Stimulated activated CD4-positive, alpha-beta T cell treated with anti-CD3 and anti-CD28 coated beads, Interleukin-12 subunit alpha, Interleukin-12 subunit beta, amount 100 ng/mL, for 24 hours (primary cell): ENCODE results near the gene TPI1.
A peak's percentile ranks its signal among the peaks of the same experiment; 100 is the strongest.
"Not testable (repeated sequence)": the region's sequence is repeated elsewhere in the genome, so short reads cannot be mapped to it uniquely, and the experiment has no call there.

ENCODE experiments used
- DNase-seq, 2 experiments: peaks; one replicate each; pipeline ENCODE4 v3.0.0-alpha.2; 2020; ENCODE audit warnings: low read depth in 2 of 2

Gene TPI1

DNA sequence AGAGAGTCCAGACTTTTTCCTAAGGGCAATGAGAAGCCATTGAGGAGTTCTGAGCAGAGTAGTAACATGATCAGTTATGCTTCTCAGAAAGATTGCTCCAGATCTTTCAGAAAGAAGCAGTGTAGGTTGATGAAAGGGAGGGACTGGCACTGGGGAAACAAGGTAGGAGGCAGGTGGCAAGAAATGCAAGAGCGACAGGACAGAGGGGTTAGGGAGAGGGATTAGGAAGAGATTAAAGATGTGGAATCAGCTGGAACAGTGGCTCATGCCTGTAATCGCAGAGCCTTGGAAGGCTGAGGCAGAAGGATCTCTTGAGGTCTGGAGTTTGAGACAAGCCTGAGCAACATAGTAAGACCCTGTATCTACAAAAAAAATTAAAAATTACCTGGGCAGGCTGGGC, 19.7 kb upstream of the TPI1 start:
- no peak for DNase-seq

DNA sequence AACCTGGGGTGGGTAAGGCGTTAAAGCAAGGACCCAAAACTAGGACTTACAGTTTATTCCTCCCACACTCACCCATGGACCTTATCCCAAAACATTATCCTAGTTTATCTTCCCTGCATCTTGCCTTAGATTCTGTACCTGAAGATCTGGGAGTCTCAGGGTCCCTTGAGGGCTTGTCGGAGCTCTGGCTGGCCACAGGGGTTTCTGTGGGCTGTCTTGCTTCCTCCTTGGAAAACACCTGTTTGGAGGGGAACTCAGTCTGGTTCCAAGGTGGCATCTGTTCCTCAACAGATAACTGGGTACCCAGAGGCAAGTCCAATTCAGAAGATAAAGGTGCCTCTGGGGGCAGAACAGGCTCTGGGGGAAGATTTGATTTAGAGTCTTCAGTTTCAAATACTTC, 17.9 kb upstream of the TPI1 start:
- DNase-seq = no peak

DNA sequence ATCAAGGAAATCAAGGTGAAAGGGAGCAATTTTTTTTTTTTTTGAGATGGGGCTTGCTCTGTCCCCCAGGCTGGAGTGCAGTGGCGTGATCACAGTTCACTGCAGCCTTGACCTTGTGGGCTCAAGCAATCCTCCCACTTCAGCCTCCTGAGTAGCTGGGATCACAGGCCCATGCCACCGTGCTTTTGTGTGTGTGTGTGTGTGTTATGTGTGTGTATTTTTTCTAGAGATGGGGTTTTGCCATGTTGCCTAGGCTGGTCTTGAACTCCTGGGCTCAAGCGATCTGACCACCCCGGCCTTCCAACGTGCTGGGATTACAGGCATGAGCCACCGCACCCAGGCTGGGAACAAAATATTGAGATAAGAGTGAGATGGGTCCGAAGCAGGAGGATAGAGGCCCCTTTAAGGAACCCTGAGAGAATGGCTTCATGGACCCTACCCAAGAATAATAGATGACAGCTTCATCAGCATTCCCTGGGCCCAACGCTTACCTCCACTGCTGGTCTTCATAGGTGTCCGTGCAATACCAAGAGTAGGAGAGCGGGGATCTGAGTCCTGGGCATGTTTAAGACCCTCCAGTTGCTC, 17.3 kb upstream of the TPI1 start:
- no peak for DNase-seq

DNA sequence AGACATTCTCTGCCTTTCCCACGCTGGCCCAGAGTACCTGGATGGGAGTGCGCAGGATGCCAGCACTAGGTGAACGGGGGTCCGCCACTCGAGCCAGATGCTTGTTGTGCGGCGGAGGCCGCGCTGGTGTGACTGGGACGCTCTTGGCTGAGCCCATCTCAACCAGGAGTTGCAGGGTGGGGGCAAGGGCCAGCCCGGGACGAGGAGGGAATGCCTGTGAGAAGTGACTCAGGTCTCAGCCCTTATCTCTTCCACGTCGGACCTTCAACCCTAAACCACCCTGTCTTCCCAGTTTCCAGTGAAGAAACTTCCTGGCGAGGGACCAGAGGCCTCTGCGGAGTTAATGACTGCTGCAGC, 16.6 kb upstream of the TPI1 start:
- no peak for DNase-seq

DNA sequence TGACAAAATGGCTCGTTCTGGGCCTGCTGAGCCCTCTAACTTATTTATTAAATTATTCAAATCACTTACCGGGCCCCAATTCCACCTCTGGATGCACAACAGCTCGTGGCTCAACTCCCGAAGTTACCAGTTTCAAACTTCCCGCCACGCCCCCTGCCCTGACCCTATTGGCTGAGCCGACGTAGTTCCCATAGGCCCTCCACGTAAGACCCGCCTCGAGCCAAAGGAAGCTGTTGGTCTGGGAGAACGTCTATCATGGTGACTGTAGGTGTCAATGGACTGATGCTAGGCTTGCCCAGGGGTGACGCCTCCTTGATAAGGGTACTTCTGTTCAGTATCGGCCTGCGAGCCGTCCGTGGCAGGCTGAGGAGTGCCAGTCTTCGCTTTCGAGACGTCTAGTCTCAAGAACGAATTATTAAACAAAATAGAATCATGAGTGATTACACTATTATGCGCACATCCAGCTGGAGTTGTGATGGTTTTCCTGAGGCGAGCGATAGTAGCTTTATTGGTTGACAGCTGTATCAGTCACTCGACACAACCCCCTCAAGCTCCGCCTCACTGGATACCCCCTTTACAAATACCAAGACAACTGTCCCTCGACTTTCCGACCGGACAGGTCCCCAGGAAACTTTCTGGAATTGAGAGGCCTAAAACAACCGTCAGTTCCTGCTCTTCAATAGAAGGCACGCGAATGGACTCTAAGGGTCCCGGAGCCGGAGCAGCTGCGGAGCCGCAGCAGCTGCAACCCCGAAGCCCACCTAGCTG, 16.0 kb upstream of the TPI1 start, which contains the start of gene CDCA3:
Gene CDCA3 (minus strand): TSS at position 134 of the 768 bp plus-strand sequence. CDS start 334 bp downstream, outside the sequence.
- peak; percentile 80 to 97 for DNase-seq

DNA sequence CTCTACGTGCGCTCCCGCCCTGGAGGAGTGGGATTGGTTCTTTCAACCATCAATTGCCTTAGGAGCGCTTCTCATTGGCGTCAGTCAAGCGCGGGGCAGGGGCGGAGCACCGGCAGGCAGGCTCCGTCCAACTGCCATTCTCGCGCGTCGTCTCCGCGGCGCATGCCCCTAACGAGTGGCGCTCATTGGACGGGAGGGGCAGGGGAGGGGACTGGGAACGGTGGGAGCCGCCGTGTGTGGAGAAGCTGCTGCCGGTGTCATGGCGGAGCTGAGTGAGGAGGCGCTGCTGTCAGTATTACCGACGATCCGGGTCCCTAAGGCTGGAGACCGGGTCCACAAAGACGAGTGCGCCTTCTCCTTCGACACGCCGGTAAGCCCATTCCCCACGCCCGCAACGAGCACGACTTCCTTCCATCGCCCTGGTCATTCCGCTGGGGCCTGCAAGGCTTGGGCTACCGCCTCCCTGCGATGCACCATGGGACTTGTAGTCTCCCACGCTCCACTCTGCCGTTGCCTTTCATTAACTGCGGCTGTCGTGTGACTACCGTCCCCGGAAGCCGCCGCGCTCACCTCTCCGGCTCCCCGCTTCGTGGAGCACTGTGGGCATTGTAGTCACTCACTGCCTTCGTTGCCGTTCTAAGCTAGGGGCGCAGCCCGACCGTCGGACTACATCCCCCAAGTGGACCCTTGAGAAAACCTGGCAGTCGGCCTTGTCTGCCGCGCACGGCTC, 15.2 kb upstream of the TPI1 start, which contains the start of gene USP5:
Gene USP5 (plus strand): TSS at position 230 of the 730 bp plus-strand sequence. CDS start 30 bp downstream, at position 260.
- DNase-seq = peak; percentile 96 to 98

DNA sequence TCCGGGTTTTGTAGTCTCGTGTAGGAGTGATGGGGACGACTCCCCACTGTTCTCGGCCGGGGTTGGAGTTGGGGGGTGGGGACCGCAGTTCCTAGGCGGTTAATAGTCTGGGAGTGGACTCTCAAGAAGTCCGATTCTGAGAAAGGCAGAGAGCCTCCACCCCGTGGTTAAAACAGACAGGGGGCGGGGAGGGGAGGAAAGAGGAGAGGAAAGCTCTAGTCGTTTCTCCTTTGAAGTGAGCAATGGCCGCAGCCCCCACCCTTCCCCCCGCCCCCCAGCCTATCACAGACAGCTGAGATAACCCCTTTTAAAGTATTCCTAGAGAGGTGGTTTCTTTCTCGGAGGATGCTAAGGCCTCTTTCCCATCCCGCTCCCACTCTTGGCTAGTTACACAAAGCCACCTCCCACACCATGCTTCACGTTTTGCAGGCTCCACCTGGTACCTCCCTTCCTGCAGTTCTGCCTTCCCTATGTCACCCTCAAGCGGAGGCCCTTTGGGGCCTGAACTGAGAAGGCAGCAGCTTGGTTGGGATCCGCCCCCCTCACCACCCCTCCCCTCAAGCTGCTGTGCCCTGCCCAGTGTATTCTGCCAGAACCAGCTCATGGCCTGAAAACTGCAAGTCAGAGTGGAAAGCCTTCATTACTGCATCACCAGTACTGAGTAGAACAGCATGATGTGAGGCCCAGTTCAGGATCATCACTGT, 14.5 kb upstream of the TPI1 start:
- DNase-seq = peak; percentile 63 to 77

DNA sequence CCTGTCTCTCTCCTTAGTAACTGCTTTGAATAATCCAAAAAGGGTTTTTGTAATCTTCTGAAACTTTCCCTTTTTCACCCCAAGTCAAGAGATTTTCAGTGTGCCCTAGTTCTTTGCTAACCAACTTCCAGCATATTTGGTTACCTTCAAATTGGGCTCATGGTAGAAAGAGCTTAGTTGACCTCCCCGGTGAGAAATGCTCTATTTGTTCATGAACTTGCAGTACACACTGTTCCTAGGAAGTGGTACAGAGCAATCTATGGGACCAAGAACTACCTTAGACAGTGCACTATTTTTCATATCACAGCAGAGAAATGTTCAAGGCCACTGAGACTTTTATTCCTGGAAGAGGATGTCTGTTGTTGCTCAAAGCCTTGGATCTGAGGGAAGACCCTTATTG, 13.7 kb upstream of the TPI1 start:
- no peak for DNase-seq

DNA sequence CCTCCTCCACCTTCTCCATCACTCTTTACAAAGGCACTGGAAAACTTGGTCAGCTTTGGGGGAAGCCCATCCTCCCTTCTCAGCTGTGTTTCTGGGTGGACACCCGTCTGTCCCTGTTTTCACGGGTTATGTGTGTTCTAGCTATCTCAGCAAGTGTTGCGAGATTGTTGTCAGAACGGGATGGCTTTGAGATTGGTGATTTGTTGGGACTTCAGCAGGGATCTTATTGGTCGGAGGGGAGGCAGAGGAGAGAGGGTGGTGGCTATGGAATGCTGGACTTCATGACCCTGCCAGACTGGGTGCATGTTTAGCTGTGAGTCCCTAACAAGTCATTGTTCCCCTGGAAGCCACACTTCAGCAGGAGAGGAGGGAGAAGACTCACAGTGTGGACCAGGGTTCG, 13.3 kb upstream of the TPI1 start:
- DNase-seq = no peak

DNA sequence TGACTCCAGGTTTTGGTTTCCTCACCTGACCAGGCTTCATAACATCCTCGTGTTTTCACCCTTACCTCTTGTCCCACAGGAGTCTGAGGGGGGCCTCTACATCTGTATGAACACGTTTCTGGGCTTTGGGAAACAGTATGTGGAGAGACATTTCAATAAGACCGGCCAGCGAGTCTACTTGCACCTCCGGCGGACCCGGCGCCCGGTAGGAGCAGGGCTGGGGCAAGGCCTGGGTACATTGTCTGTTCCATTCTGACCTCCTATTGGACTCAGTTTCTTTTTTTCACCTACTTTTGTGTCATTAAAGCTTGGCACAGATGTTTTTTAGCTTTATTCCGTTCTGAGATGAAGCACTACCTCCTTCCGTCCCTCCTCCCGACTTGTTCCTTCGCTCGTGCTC, 12.0 kb upstream of the TPI1 start:
- no peak for DNase-seq

DNA sequence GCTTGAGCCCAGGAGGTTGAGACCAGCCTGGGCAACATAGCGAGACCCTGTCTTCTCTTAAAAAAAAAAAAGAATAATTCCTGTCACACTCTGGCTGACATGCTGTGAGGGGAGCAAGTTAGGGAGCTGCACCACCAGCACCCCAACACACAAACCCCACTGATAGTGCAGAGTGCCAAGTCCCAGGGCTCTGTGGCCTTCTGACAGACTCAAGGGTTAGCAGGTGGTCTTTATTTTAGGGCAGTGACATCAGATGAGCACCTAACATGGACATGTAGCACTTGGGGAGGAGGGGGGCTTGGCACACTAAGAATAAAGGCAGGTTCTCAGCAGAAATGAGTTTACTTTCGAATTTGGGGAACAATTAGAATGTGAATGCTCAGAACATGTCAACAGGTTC, 8.5 kb upstream of the TPI1 start:
- DNase-seq = no peak

DNA sequence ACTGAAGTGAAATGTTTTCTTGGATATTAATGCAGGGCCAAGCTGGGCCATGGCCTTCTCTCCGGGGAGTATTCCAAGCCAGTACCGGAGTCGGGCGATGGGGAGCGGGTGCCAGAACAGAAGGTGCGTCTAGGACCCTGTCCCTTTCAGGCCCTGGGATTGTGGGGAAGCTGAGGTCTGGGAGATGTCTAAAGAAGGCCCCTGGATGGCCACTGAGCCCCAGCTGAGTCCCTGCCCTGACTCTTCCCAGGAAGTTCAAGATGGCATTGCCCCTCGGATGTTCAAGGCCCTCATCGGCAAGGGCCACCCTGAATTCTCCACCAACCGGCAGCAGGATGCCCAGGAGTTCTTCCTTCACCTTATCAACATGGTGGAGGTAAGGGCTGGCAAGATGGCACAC, 7.2 kb upstream of the TPI1 start:
- no peak for DNase-seq

DNA sequence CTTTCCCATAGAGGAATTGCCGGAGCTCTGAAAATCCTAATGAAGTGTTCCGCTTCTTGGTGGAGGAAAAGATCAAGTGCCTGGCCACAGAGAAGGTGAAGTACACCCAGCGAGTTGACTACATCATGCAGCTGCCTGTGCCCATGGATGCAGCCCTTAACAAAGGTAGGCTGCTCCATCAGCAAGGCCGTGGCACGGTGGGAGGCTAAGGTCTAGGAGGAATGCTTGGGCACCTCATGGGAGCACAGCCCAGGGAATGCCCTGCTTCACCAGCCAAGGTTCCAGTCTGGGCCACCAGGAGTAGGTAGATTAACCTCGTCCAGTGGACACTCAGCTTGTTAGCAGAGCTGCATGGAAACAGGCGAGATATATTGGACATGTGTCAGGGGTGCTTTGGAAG, 6.4 kb upstream of the TPI1 start:
- DNase-seq = no peak

DNA sequence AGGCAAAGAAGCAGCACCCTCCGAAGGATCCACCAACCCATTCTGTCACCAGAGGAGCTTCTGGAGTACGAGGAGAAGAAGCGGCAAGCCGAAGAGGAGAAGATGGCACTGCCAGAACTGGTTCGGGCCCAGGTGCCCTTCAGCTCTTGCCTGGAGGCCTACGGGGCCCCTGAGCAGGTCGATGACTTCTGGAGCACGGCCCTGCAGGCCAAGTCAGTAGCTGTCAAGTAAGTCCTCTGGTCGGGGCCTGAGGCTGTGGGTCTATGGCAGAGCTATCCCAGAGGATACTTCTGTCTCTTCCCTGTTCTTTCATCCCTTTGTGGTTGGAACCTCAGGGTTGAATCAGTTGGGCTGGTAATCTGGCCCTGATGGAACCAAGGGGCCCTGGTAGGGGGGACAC, 5.9 kb upstream of the TPI1 start:
- no peak for DNase-seq

DNA sequence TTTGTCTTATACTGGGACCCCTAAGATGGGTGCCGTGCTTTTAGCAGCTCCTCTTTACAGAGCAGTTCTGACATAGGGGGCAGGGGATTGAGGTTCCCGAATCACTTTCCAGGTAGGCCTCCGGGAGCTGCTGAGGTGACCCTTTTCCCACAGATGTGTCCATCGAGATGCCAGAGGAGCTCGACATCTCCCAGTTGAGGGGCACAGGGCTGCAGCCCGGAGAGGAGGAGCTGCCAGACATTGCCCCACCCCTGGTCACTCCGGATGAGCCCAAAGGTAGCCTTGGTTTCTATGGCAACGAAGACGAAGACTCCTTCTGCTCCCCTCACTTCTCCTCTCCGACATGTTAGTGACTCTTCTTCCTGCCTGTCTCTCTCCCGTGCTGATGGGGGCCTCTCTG, 4.3 kb upstream of the TPI1 start:
- DNase-seq = no peak

DNA sequence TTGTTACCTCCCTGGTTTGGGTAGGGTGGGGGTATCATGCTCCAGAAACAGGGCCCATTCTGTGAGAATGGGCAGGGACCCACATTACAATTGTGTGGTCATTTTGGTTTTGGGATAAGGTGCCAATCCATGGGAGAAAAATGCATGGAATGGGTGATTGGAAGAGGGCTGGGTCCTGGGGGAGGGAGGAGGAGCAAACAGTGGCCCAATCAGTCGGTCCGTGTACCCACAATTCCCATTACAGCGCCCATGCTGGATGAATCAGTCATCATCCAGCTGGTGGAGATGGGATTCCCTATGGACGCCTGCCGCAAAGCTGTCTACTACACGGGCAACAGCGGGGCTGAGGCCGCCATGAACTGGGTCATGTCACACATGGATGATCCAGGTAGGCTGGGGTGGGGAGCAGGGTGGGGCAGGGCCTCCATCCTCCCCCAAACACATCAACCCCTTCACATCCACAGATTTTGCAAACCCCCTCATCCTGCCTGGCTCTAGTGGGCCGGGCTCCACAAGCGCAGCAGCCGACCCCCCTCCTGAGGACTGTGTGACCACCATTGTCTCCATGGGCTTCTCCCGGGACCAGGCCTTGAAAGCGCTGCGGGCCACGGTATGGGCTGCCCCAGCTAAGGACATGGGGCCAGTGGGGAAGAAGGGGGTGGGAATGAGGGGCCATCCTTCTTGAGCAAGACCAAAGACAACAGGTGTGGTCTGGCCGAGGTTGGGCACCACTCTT, 3.6 kb upstream of the TPI1 start:
- DNase-seq = no peak

DNA sequence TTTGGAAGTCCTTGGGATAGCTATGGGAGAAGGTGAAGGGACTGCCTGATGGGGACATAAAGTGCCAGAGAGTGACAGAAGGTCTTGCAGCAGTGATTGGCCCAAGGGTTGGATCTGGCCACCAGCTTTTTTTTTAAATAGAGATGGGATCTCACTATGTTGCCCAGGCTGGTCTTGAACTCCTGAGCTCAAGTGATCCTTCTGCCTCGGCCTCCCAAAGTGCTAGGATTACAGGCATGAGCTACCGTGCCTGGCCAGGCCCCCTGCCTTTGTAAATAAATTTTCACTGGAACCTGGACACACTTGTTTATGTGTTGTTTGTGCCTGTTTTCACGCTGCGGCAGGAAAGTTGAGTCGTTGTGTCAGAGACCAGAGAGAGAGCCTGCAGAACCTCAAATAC, 2.0 kb upstream of the TPI1 start:
- DNase-seq = not testable (repeated sequence)

DNA sequence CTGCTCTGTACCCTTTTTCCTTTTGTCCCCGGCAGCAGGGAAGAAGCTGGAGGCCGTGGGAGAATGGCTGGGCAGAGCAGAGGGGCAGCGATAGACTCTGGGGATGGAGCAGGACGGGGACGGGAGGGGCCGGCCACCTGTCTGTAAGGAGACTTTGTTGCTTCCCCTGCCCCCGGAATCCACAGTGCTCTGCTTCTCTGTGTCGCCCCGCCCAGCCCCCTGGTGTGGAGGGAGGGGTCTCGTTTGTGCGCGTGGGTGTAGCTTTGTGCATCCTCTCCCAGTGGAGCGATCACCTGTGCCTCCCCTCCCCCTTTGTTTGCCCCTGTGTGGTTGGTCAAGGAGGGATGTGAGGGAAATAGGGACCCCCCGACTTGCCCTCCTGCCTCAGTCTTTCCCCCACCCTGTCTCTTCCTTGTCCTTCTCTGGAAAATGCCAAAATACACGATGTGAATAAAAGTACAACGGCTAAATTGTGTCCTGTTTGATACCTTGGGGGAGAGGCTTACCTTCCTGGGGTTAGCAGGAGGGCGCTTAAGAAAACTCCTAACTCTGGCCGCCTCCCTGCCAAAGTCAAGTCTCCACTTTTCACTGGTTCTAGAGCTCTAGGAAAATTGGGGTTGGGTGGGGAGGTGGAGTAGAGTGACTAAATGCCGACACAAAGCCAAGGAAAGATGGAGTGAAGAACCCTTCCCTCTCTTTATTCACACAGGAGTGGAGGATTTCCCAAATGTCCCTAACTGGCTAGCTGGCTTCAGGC, 990 bp upstream of the TPI1 start:
- DNase-seq = no peak

DNA sequence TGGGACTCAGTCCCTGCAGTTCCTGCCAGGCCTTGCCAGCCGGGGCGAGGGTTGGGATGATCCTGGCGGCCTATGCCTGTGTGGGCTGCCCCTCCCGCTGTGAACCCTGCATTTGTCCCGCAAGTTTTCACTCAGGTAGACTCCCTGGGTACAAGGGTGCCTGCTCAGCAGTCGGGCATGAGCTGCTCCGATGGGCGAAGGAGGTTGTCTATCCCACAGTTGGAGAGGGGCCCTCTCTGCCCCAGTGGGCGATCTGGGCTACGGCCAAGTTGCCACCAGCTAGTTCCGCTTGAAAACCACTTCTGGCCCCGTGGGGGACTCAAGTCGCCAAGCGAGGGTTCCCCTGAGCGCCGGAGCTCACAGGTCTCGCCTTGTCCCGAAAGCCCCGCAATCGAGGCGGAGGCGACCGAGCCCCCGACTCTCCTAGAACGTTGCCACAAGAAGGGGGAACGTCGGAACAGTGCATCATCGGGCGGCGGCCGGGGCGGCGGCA, 365 bp upstream of the TPI1 start:
- DNase-seq = no peak

DNA sequence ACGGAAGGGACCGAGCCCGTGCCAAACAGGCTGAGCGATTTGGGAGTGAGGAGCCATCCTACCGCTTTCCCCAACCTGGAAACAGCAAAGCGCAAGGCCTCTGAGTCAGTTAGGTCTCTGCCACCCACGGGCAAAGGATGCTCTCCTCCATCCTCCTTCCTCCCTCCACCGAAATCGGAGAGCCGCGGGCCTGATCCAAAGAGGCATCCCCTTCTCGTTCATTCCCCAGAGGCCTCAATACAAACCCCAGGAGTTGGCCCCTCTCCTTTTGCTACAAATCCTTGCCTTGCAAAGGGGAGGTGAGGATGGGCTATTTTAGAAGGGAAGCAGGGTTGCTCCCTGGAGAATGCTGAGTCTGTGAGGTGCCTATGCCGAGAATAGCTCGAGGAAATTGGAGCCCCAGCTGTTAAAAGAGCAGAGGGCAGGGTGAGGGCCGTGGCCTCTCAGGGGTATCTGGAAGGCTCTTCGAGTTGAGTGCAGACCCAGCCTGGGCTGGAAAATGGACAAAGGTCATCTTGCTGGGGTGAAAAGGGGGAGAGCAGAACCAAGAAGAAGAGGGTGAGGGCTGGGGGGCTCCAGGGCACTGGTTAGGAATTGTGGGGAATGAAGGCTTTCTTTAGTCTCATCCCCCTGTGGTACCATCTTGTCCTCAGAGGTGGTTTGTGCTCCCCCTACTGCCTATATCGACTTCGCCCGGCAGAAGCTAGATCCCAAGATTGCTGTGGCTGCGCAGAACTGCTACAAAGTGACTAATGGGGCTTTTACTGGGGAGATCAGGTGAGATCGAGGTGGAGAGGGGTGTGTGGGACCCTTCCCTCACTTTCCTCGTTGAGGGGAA, 1.1 kb downstream of the TPI1 start:
- DNase-seq = no peak
